ENCODE data around the gene LAMC1.

GRCh38 chr1:183166454-183166853, 143.2 kb downstream of the LAMC1 start:
- TF ChIP-seq POLR2A (IDR thresholded peaks at IDR 0.05): no peak
- TF ChIP-seq, protein P1, sequence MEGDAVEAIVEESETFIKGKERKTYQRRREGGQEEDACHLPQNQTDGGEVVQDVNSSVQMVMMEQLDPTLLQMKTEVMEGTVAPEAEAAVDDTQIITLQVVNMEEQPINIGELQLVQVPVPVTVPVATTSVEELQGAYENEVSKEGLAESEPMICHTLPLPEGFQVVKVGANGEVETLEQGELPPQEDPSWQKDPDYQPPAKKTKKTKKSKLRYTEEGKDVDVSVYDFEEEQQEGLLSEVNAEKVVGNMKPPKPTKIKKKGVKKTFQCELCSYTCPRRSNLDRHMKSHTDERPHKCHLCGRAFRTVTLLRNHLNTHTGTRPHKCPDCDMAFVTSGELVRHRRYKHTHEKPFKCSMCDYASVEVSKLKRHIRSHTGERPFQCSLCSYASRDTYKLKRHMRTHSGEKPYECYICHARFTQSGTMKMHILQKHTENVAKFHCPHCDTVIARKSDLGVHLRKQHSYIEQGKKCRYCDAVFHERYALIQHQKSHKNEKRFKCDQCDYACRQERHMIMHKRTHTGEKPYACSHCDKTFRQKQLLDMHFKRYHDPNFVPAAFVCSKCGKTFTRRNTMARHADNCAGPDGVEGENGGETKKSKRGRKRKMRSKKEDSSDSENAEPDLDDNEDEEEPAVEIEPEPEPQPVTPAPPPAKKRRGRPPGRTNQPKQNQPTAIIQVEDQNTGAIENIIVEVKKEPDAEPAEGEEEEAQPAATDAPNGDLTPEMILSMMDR (IDR thresholded peaks at IDR 0.05): no peak
- TF ChIP-seq EP300 (IDR thresholded peaks at IDR 0.05): no peak

Data from tibial nerve (tissue), 4 donors.